ENCODE data around the gene GTF3C2. TPM values are rescaled to one million over a fixed set of nuclear protein-coding genes. Genes with fewer than 3 reads are reported as not detected.

GTF3C2 gene, protein sequence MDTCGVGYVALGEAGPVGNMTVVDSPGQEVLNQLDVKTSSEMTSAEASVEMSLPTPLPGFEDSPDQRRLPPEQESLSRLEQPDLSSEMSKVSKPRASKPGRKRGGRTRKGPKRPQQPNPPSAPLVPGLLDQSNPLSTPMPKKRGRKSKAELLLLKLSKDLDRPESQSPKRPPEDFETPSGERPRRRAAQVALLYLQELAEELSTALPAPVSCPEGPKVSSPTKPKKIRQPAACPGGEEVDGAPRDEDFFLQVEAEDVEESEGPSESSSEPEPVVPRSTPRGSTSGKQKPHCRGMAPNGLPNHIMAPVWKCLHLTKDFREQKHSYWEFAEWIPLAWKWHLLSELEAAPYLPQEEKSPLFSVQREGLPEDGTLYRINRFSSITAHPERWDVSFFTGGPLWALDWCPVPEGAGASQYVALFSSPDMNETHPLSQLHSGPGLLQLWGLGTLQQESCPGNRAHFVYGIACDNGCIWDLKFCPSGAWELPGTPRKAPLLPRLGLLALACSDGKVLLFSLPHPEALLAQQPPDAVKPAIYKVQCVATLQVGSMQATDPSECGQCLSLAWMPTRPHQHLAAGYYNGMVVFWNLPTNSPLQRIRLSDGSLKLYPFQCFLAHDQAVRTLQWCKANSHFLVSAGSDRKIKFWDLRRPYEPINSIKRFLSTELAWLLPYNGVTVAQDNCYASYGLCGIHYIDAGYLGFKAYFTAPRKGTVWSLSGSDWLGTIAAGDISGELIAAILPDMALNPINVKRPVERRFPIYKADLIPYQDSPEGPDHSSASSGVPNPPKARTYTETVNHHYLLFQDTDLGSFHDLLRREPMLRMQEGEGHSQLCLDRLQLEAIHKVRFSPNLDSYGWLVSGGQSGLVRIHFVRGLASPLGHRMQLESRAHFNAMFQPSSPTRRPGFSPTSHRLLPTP
- total RNA-seq = 37.4 and 41.5 TPM in 2 replicates

GRCh38 chr2:27356382-27357181, at the start of gene GTF3C2:
Gene GTF3C2, minus strand, starts transcription at chr2:27356764. Its CDS starts 13,210 bp downstream, at chr2:27343554.

GRCh38 chr2:27380626-27381545, 24.3 kb upstream of the GTF3C2 start, which contains the start of gene ZNF513:
Gene ZNF513, minus strand, starts transcription at chr2:27380734. Its CDS starts 208 bp downstream, at chr2:27380526.

GRCh38 chr2:27370026-27370815, 13.7 kb upstream of the GTF3C2 start, which contains the start of the genes EIF2B4 and SNX17:
Gene EIF2B4, minus strand, starts transcription at chr2:27370338. Its CDS starts 24 bp downstream, at chr2:27370314.
Gene SNX17, plus strand, starts transcription at chr2:27370616. Its CDS starts 128 bp downstream, at chr2:27370744.

DNA sequence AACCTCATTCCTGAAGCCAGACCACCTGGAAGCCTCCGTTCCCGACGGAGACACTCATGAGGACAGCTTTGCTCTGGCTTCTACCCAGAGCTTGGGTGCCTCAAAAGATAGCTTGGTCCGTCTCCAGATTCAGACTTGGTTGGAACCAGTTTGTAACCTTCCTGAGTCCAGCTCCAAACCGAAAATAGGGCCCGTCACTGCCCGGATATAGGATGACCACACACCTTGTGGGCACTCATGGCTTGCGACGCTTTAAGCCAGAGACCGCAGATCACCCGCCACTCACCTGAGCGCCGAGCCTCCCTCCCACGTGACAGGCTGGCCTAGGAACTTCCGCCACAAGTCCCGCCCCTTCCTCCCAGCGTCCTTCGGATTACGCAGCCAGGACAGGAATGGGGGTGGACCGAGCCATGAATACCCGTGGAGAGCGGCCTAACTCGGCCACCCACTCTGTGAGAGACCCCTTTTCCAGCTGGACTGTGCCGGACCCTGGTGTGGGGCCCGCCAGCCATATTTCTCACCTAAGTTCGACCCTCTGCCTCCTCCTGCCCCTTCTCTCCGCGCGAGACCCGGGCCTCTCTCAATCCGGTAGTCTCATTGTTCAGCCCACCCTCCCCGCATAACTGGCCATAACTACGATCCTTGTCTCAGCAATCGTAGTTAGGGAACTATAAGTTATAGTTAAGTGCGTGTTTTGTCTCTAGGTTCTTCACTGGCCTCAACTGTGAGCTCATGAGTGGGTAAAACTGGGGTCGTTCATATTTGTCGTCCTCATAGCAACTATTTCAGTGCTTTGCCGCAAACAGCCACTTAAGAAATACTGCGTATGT, 33.6 kb downstream of the GTF3C2 start, which contains the start of gene MPV17:
Gene MPV17, minus strand, starts transcription at position 332 of the 830 bp plus-strand sequence. CDS start 580 bp downstream, outside the sequence.

DNA sequence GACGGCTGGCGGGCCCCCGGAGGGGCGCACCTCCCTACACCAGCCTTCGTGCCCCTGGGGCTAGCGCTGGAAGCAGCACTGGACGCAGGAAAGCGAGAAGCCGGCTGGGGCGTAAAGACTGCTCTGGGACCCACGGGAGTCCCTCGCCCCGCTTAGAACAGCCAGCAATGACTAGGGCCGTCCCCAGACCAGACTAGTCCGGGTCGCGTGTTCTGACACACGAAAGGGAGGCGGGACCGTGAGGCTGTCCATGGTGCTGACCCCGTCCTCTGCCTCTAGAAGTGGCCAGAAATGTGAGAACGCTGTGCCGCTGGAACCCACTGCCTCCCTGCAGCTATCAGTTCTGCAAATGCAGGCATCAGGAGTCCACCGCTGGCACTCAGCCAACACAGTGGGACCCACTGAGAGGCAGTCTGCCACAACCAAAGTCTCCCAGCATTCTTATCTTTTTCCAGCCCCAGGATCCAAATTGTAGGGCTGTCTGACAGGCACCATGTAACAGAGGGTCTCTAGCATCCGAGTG, 48.1 kb downstream of the GTF3C2 start, which contains the start of gene UCN:
Gene UCN, minus strand, starts transcription at position 87 of the 523 bp plus-strand sequence. CDS start 550 bp downstream, outside the sequence.

GRCh38 chr2:27281855-27282559, 74.6 kb downstream of the GTF3C2 start, which contains the start of gene TRIM54:
Gene TRIM54, plus strand, starts transcription at chr2:27282429. Its CDS starts 303 bp downstream, at chr2:27282732.

Other genes with a start within 250 kb of the GTF3C2 start
- 1.5 and 3.5 TPM in 2 replicates for gene CGREF1, start 237.6 kb downstream of the GTF3C2 start, total RNA-seq
- gene ABHD1, start 232.9 kb downstream of the GTF3C2 start, total RNA-seq = not detected in 2 replicates
- gene PREB, start 222.1 kb downstream of the GTF3C2 start, total RNA-seq = 46.3 and 47.0 TPM in 2 replicates
- gene PRR30, start 217.4 kb downstream of the GTF3C2 start, total RNA-seq = not detected in 2 replicates
- not detected in 2 replicates for gene TCF23, start 207.8 kb downstream of the GTF3C2 start, total RNA-seq
- gene ATRAID, start 144.7 kb downstream of the GTF3C2 start, total RNA-seq = 131 and 156 TPM in 2 replicates
- gene SLC5A6, start 144.5 kb downstream of the GTF3C2 start, total RNA-seq = 34.3 and 65.7 TPM in 2 replicates
- 47.2 and 60.4 TPM in 2 replicates for gene CAD, start 139.4 kb downstream of the GTF3C2 start, total RNA-seq
- gene SLC30A3, start 93.7 kb downstream of the GTF3C2 start, total RNA-seq = 2.7 and 3.4 TPM in 2 replicates
- not detected in 2 replicates for gene DNAJC5G, start 81.3 kb downstream of the GTF3C2 start, total RNA-seq
- gene TRIM54, start 74.3 kb downstream of the GTF3C2 start, total RNA-seq = 0.49 TPM in 1 of 2 replicates, not detected in the other
- not detected in 2 replicates for gene UCN, start 48.3 kb downstream of the GTF3C2 start, total RNA-seq
- 109 and 120 TPM in 2 replicates for gene MPV17, start 33.7 kb downstream of the GTF3C2 start, total RNA-seq
- gene EIF2B4, start 13.6 kb upstream of the GTF3C2 start, total RNA-seq = 37.8 and 41.3 TPM in 2 replicates
- gene SNX17, start 13.9 kb upstream of the GTF3C2 start, total RNA-seq = 128 and 138 TPM in 2 replicates
- gene ZNF513, start 24.0 kb upstream of the GTF3C2 start, total RNA-seq = 6.8 and 8.6 TPM in 2 replicates
- gene PPM1G, start 52.8 kb upstream of the GTF3C2 start, total RNA-seq = 121 and 134 TPM in 2 replicates
- gene NRBP1, start 71.9 kb upstream of the GTF3C2 start, total RNA-seq = 105 and 115 TPM in 2 replicates
- not detected in 2 replicates for gene KRTCAP3, start 85.6 kb upstream of the GTF3C2 start, total RNA-seq
- 17.4 and 17.9 TPM in 2 replicates for gene IFT172, start 133.0 kb upstream of the GTF3C2 start, total RNA-seq
- 15.9 and 20.3 TPM in 2 replicates for gene FNDC4, start 138.4 kb upstream of the GTF3C2 start, total RNA-seq
- gene GCKR, start 140.1 kb upstream of the GTF3C2 start, total RNA-seq = 0.34 and 3.7 TPM in 2 replicates
- 23.4 and 29.4 TPM in 2 replicates for gene ZNF512, start 226.3 kb upstream of the GTF3C2 start, total RNA-seq